SW 1271 (cell line): ENCODE measurements around the gene WIPF2.
"Not testable (repeated sequence)": the region's sequence is repeated elsewhere in the genome, so short reads cannot be mapped to it uniquely, and the experiment has no call there.

Source experiments
- DNase-seq, 2 experiments: peaks; one replicate each; lab custom pipeline; 2025; lab: John Stamatoyannopoulos, UW

WIPF2 gene

GRCh38 chr17:40191237-40192208, 27.6 kb upstream of the WIPF2 start:
- peak in 1 of 2 experiments; percentile 47 for DNase-seq

GRCh38 chr17:40192961-40193360, 26.1 kb upstream of the WIPF2 start:
- DNase-seq: no peak

GRCh38 chr17:40194821-40195220, 24.3 kb upstream of the WIPF2 start:
- no peak for DNase-seq

GRCh38 chr17:40197550-40197949, 21.6 kb upstream of the WIPF2 start:
- DNase-seq: no peak

- not testable (repeated sequence) for DNase-seq
Observed at GRCh38 chr17:40197965-40198456, 21.1 kb upstream of the WIPF2 start.

GRCh38 chr17:40198576-40198975, 20.5 kb upstream of the WIPF2 start:
- no peak for DNase-seq

- no peak for DNase-seq
Observed at GRCh38 chr17:40203131-40203530, 16.0 kb upstream of the WIPF2 start.

- not testable (repeated sequence) for DNase-seq
Observed at GRCh38 chr17:40206193-40206592, 12.9 kb upstream of the WIPF2 start.

- no peak for DNase-seq
Observed at GRCh38 chr17:40209404-40210093, 9.6 kb upstream of the WIPF2 start.

- not testable (repeated sequence) for DNase-seq
Observed at GRCh38 chr17:40213914-40214313, 5.2 kb upstream of the WIPF2 start.

- no peak for DNase-seq
Observed at GRCh38 chr17:40218006-40218739, 931 bp upstream of the WIPF2 start.

GRCh38 chr17:40219594-40220338, 662 bp downstream of the WIPF2 start:
- peak in 1 of 2 experiments; percentile 72 for DNase-seq

- no peak for DNase-seq
Observed at GRCh38 chr17:40224718-40225550, 5.8 kb downstream of the WIPF2 start.

GRCh38 chr17:40229146-40229545, 10.0 kb downstream of the WIPF2 start:
- not testable (repeated sequence) for DNase-seq

- no peak for DNase-seq
Observed at GRCh38 chr17:40230670-40231069, 11.6 kb downstream of the WIPF2 start.

- DNase-seq: not testable (repeated sequence)
Observed at GRCh38 chr17:40231928-40232327, 12.8 kb downstream of the WIPF2 start.

- DNase-seq: no peak
Observed at GRCh38 chr17:40241252-40241834, 22.2 kb downstream of the WIPF2 start.

GRCh38 chr17:40242774-40243173, 23.7 kb downstream of the WIPF2 start:
- no peak for DNase-seq

GRCh38 chr17:40243761-40244160, 24.7 kb downstream of the WIPF2 start:
- DNase-seq: no peak

GRCh38 chr17:40244255-40244654, 25.2 kb downstream of the WIPF2 start:
- no peak for DNase-seq
